GM18507 (cell line): ENCODE measurements around the gene ZFPM1.

Source experiments
- DNase-seq: peaks from one replicate; pipeline ENCODE4 v3.0.0; 2011; ENCODE audit warnings: low read depth; ENCODE audit not compliant: insufficient read length; ENCODE audit errors: extremely low spot score
- FAIRE-seq: peaks from 2 replicates; lab custom pipeline; 2011; peaks lifted over from hg19 to GRCh38; lab: Jason Lieb, UNC

The ZFPM1 gene

GRCh38 chr16:88416686-88417085, 36.4 kb upstream of the ZFPM1 start:
- no peak for DNase-seq
- FAIRE-seq = no peak

GRCh38 chr16:88417684-88418476, 35.2 kb upstream of the ZFPM1 start:
- DNase-seq = no peak
- FAIRE-seq = no peak

GRCh38 chr16:88418869-88419268, 34.2 kb upstream of the ZFPM1 start:
- DNase-seq = no peak

GRCh38 chr16:88419790-88420189, 33.3 kb upstream of the ZFPM1 start:
- no peak for FAIRE-seq
- DNase-seq = no peak

More at GRCh38 chr16:88418869-88419268, 34.2 kb upstream of the ZFPM1 start:
- FAIRE-seq = no peak

GRCh38 chr16:88420496-88420895, 32.6 kb upstream of the ZFPM1 start:
- DNase-seq (no peak), FAIRE-seq (no peak)

- FAIRE-seq (no peak), DNase-seq (no peak)
Observed at GRCh38 chr16:88421301-88421700, 31.8 kb upstream of the ZFPM1 start.

- FAIRE-seq (no peak), DNase-seq (no peak)
Observed at GRCh38 chr16:88421871-88422433, 31.1 kb upstream of the ZFPM1 start.

GRCh38 chr16:88422733-88423447, 30.2 kb upstream of the ZFPM1 start:
- no peak for DNase-seq
- no peak for FAIRE-seq

GRCh38 chr16:88423448-88423850, 29.6 kb upstream of the ZFPM1 start:
- FAIRE-seq = no peak
- no peak for DNase-seq

- FAIRE-seq (no peak), DNase-seq (no peak)
Observed at GRCh38 chr16:88424587-88425235, 28.4 kb upstream of the ZFPM1 start.

GRCh38 chr16:88426018-88426417, 27.1 kb upstream of the ZFPM1 start:
- FAIRE-seq (no peak), DNase-seq (no peak)

GRCh38 chr16:88427376-88427775, 25.7 kb upstream of the ZFPM1 start:
- DNase-seq (no peak), FAIRE-seq (no peak)

- FAIRE-seq (no peak), DNase-seq (no peak)
Observed at GRCh38 chr16:88428156-88428555, 24.9 kb upstream of the ZFPM1 start.

- DNase-seq (no peak), FAIRE-seq (no peak)
Observed at GRCh38 chr16:88428616-88429386, 24.3 kb upstream of the ZFPM1 start.

- DNase-seq = no peak
- no peak for FAIRE-seq
Observed at GRCh38 chr16:88429387-88430184, 23.5 kb upstream of the ZFPM1 start.

GRCh38 chr16:88430185-88430523, 22.9 kb upstream of the ZFPM1 start:
- DNase-seq (no peak), FAIRE-seq (no peak)

- DNase-seq = peak; percentile 64
- peak; percentile 75 for FAIRE-seq
Observed at GRCh38 chr16:88430524-88431446, 22.3 kb upstream of the ZFPM1 start.

GRCh38 chr16:88431651-88432050, 21.4 kb upstream of the ZFPM1 start:
- DNase-seq (no peak), FAIRE-seq (no peak)
